OCI-LY3 (cell line): ENCODE measurements around the gene METTL4.
A peak's percentile ranks its signal among the peaks of the same experiment; 100 is the strongest.

ENCODE experiments used
- H2AFZ ChIP-seq: fragments of 200-600, 300-600 bp; shearing (Covaris generic); 2 replicates; pipeline ENCODE4 v1.6.0; 2014; ENCODE audit warnings: antibody characterized with exemption, low read depth, low read length
- H3K27ac ChIP-seq: fragments of 200-600, 300-600 bp; sonication (generic); 2 replicates; pipeline ENCODE4 v1.5.1; 2014; ENCODE audit warnings: mild to moderate bottlenecking, low read length, moderate library complexity, mixed read lengths
- H3K27me3 ChIP-seq: fragments of 200-600, 300-600 bp; sonication (generic); 2 replicates; pipeline ENCODE4 v1.6.1; 2014; ENCODE audit warnings: low read depth, low read length, mixed read lengths
- H3K36me3 ChIP-seq: fragments of 200-600, 300-600 bp; sonication (generic); replicated peaks from 2 replicates; pipeline ENCODE3; 2014; ENCODE audit warnings: low read depth, low read length, mixed read lengths
- H3K4me1 ChIP-seq: fragments of 300-600, 200-600 bp; sonication (generic); 2 replicates; pipeline ENCODE4 v1.6.1; 2014; ENCODE audit warnings: low read length, mixed read lengths
- H3K4me2 ChIP-seq: fragments of 200-600, 300-600 bp; sonication (generic); 2 replicates; pipeline ENCODE4 v1.6.1; 2014; ENCODE audit warnings: low read length, mixed read lengths
- H3K4me3 ChIP-seq: fragments of 300-600, 200-600 bp; sonication (generic); 2 replicates; pipeline ENCODE4 v1.5.1; 2014; ENCODE audit warnings: antibody characterized with exemption, mild to moderate bottlenecking, low read length, moderate library complexity
- H3K79me2 ChIP-seq: fragments of 300-600, 200-600 bp; shearing (Covaris generic); 2 replicates; pipeline ENCODE4 v1.6.1; 2014; ENCODE audit warnings: mild to moderate bottlenecking, low read length, mixed read lengths
- H3K9ac ChIP-seq: fragments of 300-600, 200-600 bp; shearing (Covaris generic); 2 replicates; pipeline ENCODE4 v1.6.0; 2014; ENCODE audit warnings: mild to moderate bottlenecking, low read length, moderate library complexity
- H3K9me3 ChIP-seq: fragments of 200-600, 300-600 bp; shearing (Covaris generic); 2 replicates; pipeline ENCODE4 v1.6.1; 2014; ENCODE audit warnings: low read length, mixed read lengths; ENCODE audit not compliant: insufficient read depth
- H4K20me1 ChIP-seq: fragments of 200-600, 300-600 bp; sonication (generic); 2 replicates; pipeline ENCODE4 v1.6.1; 2016; ENCODE audit warnings: low read length, mixed read lengths; ENCODE audit not compliant: insufficient read depth
- CTCF ChIP-seq: fragments of 200-600, 300-600 bp; sonication (generic); IDR thresholded peaks from 2 replicates; pipeline ENCODE4 v1.5.1; 2014; ENCODE audit warnings: antibody characterized with exemption, low read length, low read depth
- EZH2phosphoT487 ChIP-seq: fragments of 200-600 bp; shearing (Covaris generic); IDR thresholded peaks from 2 replicates; pipeline ENCODE4 v1.6.1; 2018; ENCODE audit warnings: antibody characterized with exemption, mixed run types, low read depth

METTL4 gene

GRCh38 chr18:2588666-2589344, 17.5 kb upstream of the METTL4 start:
- no peak overlapping the region for H3K27ac ChIP-seq
- TF ChIP-seq EZH2phosphoT487 (no peak), CTCF (no peak)
- no peaks in the 10 kb centered on the region for H3K27me3 ChIP-seq
- no peak overlapping the region for H3K4me3 ChIP-seq
- no peaks in the 10 kb centered on the region for H4K20me1 ChIP-seq
- H3K36me3 ChIP-seq = peaks cover 65% of the 10 kb centered on the region
- H3K9ac ChIP-seq = no peak overlapping the region
- H3K4me2 ChIP-seq = no peak overlapping the region
- H3K4me1 ChIP-seq = no peaks in the 10 kb centered on the region
- no peaks in the 10 kb centered on the region for H3K79me2 ChIP-seq
- H3K9me3 ChIP-seq = no peaks in the 10 kb centered on the region
- no peak overlapping the region for H2AFZ ChIP-seq

- Histone ChIP-seq H2AFZ (no peak overlapping the region), H3K4me3 (no peak overlapping the region), H3K27ac (no peak overlapping the region), H3K4me2 (no peak overlapping the region), H3K9me3 (no peaks in the 10 kb centered on the region), H3K27me3 (no peaks in the 10 kb centered on the region), H4K20me1 (no peaks in the 10 kb centered on the region), H3K4me1 (no peaks in the 10 kb centered on the region), H3K36me3 (peaks cover 66% of the 10 kb centered on the region), H3K9ac (no peak overlapping the region), H3K79me2 (no peaks in the 10 kb centered on the region)
- no peak for TF ChIP-seq EZH2phosphoT487
- TF ChIP-seq CTCF = no peak
Observed at GRCh38 chr18:2587788-2588187, 16.5 kb upstream of the METTL4 start.

GRCh38 chr18:2573408-2573807, 2.1 kb upstream of the METTL4 start:
- TF ChIP-seq CTCF (no peak), EZH2phosphoT487 (no peak)
- peaks cover 63% of the 10 kb centered on the region for H3K79me2 ChIP-seq
- H3K27ac ChIP-seq = no peak overlapping the region
- H2AFZ ChIP-seq = no peak overlapping the region
- H3K4me2 ChIP-seq = peak overlapping the region; percentile 93
- no peaks in the 10 kb centered on the region for H3K27me3 ChIP-seq
- no peaks in the 10 kb centered on the region for H3K9me3 ChIP-seq
- H3K9ac ChIP-seq = peak overlapping the region; percentile 85; the same call in 1 of the 2 replicates
- peak overlapping the region; percentile 89 for H3K4me3 ChIP-seq
- no peaks in the 10 kb centered on the region for H4K20me1 ChIP-seq
- peaks cover 40% of the 10 kb centered on the region for H3K36me3 ChIP-seq
- peaks cover 23% of the 10 kb centered on the region for H3K4me1 ChIP-seq

- Histone ChIP-seq H3K9ac (peak overlapping the region; percentile 85), H3K27me3 (no peaks in the 10 kb centered on the region), H3K4me2 (peak overlapping the region; percentile 93), H2AFZ (no peak overlapping the region), H3K4me3 (peak overlapping the region; percentile 89), H4K20me1 (no peaks in the 10 kb centered on the region), H3K4me1 (peaks cover 23% of the 10 kb centered on the region), H3K27ac (no peak overlapping the region), H3K36me3 (peaks cover 34% of the 10 kb centered on the region), H3K9me3 (no peaks in the 10 kb centered on the region), H3K79me2 (peaks cover 63% of the 10 kb centered on the region)
- TF ChIP-seq CTCF (no peak), EZH2phosphoT487 (no peak)
Observed at GRCh38 chr18:2572892-2573291, 1.6 kb upstream of the METTL4 start.
